K562 treated with DMSO at 1 percent for 12 hours (cell line): Measurements from ENCODE around the gene CCDC63. TPM values are rescaled to one million over a fixed set of nuclear protein-coding genes. Genes with fewer than 3 reads are reported as not detected.

Experiments used
- total RNA-seq: library from RNA; unstranded; fragments of 300-600 nt; gene quantifications from 2 replicates; pipeline ENCODE4 v1.2.3, GENCODE V29; 2022; ENCODE audit not compliant: insufficient read depth

Gene CCDC63
- total RNA-seq = not detected in 2 replicates

DNA sequence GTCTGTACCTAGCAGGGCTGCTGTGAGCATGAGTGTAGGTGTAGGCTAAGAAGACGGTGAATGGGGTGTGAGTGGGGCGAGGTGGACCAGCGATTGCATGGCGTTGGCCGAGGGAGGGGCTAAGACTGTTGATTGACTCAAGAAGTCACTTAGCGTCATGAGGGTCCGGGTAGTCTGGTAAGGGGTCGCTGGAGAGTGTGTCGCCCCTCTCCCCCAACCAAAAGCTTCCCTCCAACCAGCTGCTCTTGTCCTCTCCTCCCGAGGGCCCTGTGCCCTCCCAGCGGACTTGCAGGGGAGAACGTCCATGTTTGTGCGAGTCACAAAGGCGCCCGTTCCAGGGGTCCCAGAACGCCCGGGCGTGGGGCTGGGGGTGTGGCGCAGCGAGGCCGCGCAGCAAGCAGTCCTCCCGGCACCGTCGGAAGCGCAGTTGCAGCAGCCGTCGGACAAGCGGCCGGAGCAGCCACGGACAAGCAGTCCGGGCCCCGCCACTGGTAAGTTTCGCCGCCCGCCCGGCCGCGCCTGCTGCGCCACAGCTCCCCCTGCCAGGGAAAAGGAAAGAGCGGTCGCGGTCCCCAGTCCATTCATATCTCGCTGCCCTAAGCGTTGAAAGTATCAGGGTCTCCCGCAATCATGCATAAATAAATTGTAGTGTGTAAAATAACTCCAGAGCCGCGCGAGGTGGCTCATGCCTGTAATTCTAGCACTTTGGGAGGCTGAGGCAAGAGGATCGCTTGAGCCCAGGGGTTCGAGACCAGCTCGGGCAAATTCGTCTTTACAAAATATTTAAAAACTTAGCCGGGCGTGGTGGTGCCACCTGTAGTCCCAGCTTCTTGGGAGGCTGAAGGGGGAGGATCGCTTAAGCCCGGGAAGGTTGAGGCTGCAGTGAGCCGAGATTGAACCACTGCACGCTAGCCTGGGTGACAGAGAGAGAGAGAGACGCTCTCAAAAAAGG, at the start of gene CCDC63:
Gene CCDC63 (plus strand): TSS at position 373 of the 952 bp plus-strand sequence. CDS start 5,968 bp downstream, outside the sequence.

DNA sequence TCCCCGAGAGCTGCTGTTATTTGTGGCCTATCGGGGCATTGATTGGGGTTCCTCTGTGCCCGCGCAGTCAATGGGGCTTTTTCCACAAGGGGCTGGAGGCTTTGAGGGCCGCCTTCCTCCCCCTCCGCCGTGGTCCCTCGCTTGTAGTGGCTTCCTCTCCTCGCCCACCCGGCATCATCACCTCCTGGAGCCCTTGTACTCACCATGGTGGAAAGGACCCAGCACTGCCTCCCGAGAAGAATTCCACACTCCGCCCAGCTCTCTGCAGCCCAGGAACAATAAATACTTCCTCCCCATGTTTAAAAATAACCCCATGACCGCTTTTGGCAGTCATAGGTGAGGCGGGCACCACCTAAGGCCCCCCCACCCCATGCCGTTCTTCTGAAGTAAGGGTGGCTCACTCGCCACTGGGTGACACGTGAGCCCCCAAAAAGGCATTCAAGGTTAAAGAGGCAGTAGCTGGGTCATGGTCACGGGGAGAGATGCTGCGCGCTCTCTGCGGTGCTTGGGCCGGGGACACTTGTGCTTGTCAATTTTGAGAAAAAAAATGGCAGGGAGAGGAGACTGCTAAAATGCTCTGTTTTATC, 73.6 kb downstream of the CCDC63 start, which contains the start of gene MYL2:
Gene MYL2 (minus strand): TSS at position 256 of the 587 bp plus-strand sequence. CDS start 50 bp downstream, at position 206.

Other genes with a start within 250 kb of the CCDC63 start
- gene TCTN1, start 232.9 kb upstream of the CCDC63 start, total RNA-seq = 7.7 and 12.2 TPM in 2 replicates
- 4.4 and 8.1 TPM in 2 replicates for gene HVCN1, start 157.9 kb upstream of the CCDC63 start, total RNA-seq
- 112 and 185 TPM in 2 replicates for gene PPP1CC, start 104.1 kb upstream of the CCDC63 start, total RNA-seq
- gene MYL2, start 73.6 kb downstream of the CCDC63 start, total RNA-seq = not detected in 2 replicates
- gene CUX2, start 187.2 kb downstream of the CCDC63 start, total RNA-seq = not detected in 2 replicates